A549 (cell line): ENCODE data around the gene RBM24. TPM values are rescaled to one million over a fixed set of nuclear protein-coding genes. Genes with fewer than 3 reads are reported as not detected.

Experiments used
- ATAC-seq, 2 experiments: fragments of 200-7000 bp in 1 of 2; fragments of >200 bp in 1 of 2; cut with Nextera tagmentation in 1 of 2; cut with Tn5 transposase in 1 of 2; 3 replicates each; pipeline versions ENCODE4 v1.8.0 to v1.9.1; 2018 to 2020; ENCODE audit warnings: mild to moderate bottlenecking in 1 of 2, moderate library complexity in 1 of 2
- CTCF ChIA-PET: fragments of 300-600 bp; sonication (Branson Sonifier 250); formaldehyde crosslinking; extraction: SDS; loops from one replicate; lab custom pipeline; 2021; ENCODE audit warnings: antibody characterized with exemption, inconsistent platforms; lab: Yijun Ruan, JAX
- POLR2A ChIA-PET: fragments of 350-600 bp; formaldehyde crosslinking; extraction: SDS; loops from one replicate; lab custom pipeline; 2021; ENCODE audit warnings: antibody characterized with exemption, inconsistent platforms; lab: Yijun Ruan, JAX
- DNase-seq, 2 experiments: peaks; one replicate each; pipeline versions ENCODE4 v3.0.0 to v3.0.0-alpha.2; 2011 to 2016; ENCODE audit warnings: low read depth in 1 of 2, low spot score in 1 of 2
- FAIRE-seq: peaks from 2 replicates; lab custom pipeline; 2011; peaks lifted over from hg19 to GRCh38; lab: Jason Lieb, UNC
- H3K27ac ChIP-seq, 2 experiments: fragments of >200 bp; sonication (Bioruptor Twin); formaldehyde crosslinking; 3 replicates each; pipeline ENCODE4 v1.5.1; 2016 to 2017
- H3K4me1 ChIP-seq: fragments of >200 bp; sonication (Bioruptor Twin); formaldehyde crosslinking; 3 replicates; pipeline ENCODE4 v1.6.1; 2016
- H3K4me2 ChIP-seq: fragments of >200 bp; sonication (Bioruptor Twin); formaldehyde crosslinking; 3 replicates; pipeline ENCODE4 v1.6.1; 2016
- H3K4me3 ChIP-seq: fragments of >200 bp; sonication (Bioruptor Twin); formaldehyde crosslinking; 3 replicates; pipeline ENCODE4 v1.5.1; 2016
- H3K9me3 ChIP-seq: fragments of >200 bp; sonication (Bioruptor Twin); formaldehyde crosslinking; 3 replicates; pipeline ENCODE4 v1.6.1; 2016
- CBX8 ChIP-seq: fragments of 200-600 bp; sonication (generic); IDR thresholded peaks from 2 replicates; pipeline ENCODE4 v1.6.1; 2016
- CTCF ChIP-seq: fragments of >200 bp; sonication (Bioruptor Twin); formaldehyde crosslinking; IDR thresholded peaks from 3 replicates; pipeline ENCODE4 v1.5.1; 2016
- E2F6 ChIP-seq: IDR thresholded peaks from 2 replicates; pipeline ENCODE4 v1.6.1; 2012; ENCODE audit warnings: low read depth, borderline replicate concordance
- ELK1 ChIP-seq: fragments of 150-350 bp; IDR thresholded peaks from 2 replicates; pipeline ENCODE4 v1.6.1; 2014; ENCODE audit warnings: low read depth, mild to moderate bottlenecking, low read length
- EP300 ChIP-seq, 2 experiments: fragments of >200 bp; sonication (Bioruptor Twin); formaldehyde crosslinking; IDR thresholded peaks; 2 replicates in 1 of 2; 3 replicates in 1 of 2; pipeline ENCODE4 v1.6.1; 2016 to 2017
- FOSB ChIP-seq: fragments of 250-450 bp; sonication (Bioruptor Pico); IDR thresholded peaks from 2 replicates; pipeline ENCODE4 v1.5.0; 2020; ENCODE audit warnings: mild to moderate bottlenecking, moderate library complexity
- FOXS1 ChIP-seq: fragments of 250-450 bp; sonication (Bioruptor Pico); IDR thresholded peaks from 2 replicates; pipeline ENCODE4 v1.5.0; 2020; ENCODE audit warnings: mild to moderate bottlenecking, moderate library complexity
- HEYL ChIP-seq: fragments of 250-450 bp; sonication (Bioruptor Pico); IDR thresholded peaks from 2 replicates; pipeline ENCODE4 v1.8.0; 2021; ENCODE audit warnings: mild to moderate bottlenecking, moderate library complexity
- HOXA7 ChIP-seq: fragments of 250-450 bp; sonication (Bioruptor Pico); IDR thresholded peaks from 2 replicates; pipeline ENCODE4 v1.5.0; 2020; ENCODE audit warnings: mild to moderate bottlenecking, moderate library complexity
- HOXB5 ChIP-seq: fragments of 250-450 bp; sonication (Bioruptor Pico); IDR thresholded peaks from 2 replicates; pipeline ENCODE4 v1.5.0; 2020; ENCODE audit warnings: mild to moderate bottlenecking, moderate library complexity
- JUN ChIP-seq, 2 experiments: fragments of >200 bp; sonication (Bioruptor Twin); formaldehyde crosslinking; IDR thresholded peaks; 2 replicates in 1 of 2; 3 replicates in 1 of 2; pipeline ENCODE4 v1.6.1; 2016 to 2017
- MAFK ChIP-seq: fragments of 450-650 bp; IDR thresholded peaks from 2 replicates; pipeline ENCODE4 v1.6.1; 2014; ENCODE audit not compliant: partially characterized antibody
- MYC ChIP-seq: IDR thresholded peaks from 2 replicates; pipeline ENCODE4 v1.6.1; 2012; ENCODE audit warnings: mild to moderate bottlenecking, inconsistent platforms, low read length, improper control_type of control experiment, borderline replicate concordance
- NFE2L2 ChIP-seq: fragments of 150-350 bp; conservative IDR thresholded peaks from 2 replicates; pipeline ENCODE4 v1.6.1; 2014; ENCODE audit warnings: low read length
- PHF8 ChIP-seq: fragments of 200-600 bp; sonication (generic); IDR thresholded peaks from 2 replicates; pipeline ENCODE4 v1.6.1; 2016; ENCODE audit warnings: low read depth, mild to moderate bottlenecking, antibody characterized with exemption, moderate library complexity, borderline replicate concordance
- POLR2AphosphoS2 ChIP-seq: conservative IDR thresholded peaks from 2 replicates; pipeline ENCODE4 v1.6.1; 2012; ENCODE audit warnings: low read length, improper control_type of control experiment, inconsistent platforms
- SMC3 ChIP-seq: fragments of >200 bp; sonication (Bioruptor Twin); formaldehyde crosslinking; IDR thresholded peaks from 3 replicates; pipeline ENCODE4 v1.6.1; 2018; ENCODE audit warnings: inconsistent platforms
- SREBF2 ChIP-seq: fragments of 450-650 bp; IDR thresholded peaks from 2 replicates; pipeline ENCODE4 v1.6.1; 2014; ENCODE audit warnings: mild to moderate bottlenecking, moderate library complexity
- ZSCAN20 ChIP-seq: fragments of 250-450 bp; sonication (Bioruptor Pico); IDR thresholded peaks from 2 replicates; pipeline ENCODE4 v1.8.0; 2022; ENCODE audit warnings: mild to moderate bottlenecking, moderate library complexity
- WGBS: methylation state at CpG from one replicate; pipeline ENCODE4 v1.1.6; 2017; ENCODE audit errors: missing lambda C conversion rate; 5-methylcytosine and 5-hydroxymethylcytosine counted together
- polyA plus RNA-seq, 4 experiments: library from polyadenylated mRNA; depleted of rRNA in 3 of 4; stranded (reverse); fragments of >200 nt; fragmentation: RNase III in 1 of 4; extraction: RNeasy Plus Mini Kit Qiagen cat#74134 plus additional on column Dnase treatment in 1 of 4; gene quantifications; 2 replicates in 3 of 4; 3 replicates in 1 of 4; pipeline ENCODE4 v1.2.3, GENCODE V29; 2011 to 2017

RBM24 gene
- polyA plus RNA-seq, 2 of the 4 experiments (the other 2 are of a cell fraction), result 13.7 to 27.5 TPM

- H3K4me1 ChIP-seq, result no peaks in the 10 kb centered on the region
- CTCF ChIA-PET, result no interaction called here
- no peak for FAIRE-seq
- POLR2A ChIA-PET, result no interaction called here
- ATAC-seq, result no peak
- no peak overlapping the region for H3K4me3 ChIP-seq
- H3K27ac ChIP-seq, result no peak overlapping the region
- DNase-seq, result no peak
- no peak overlapping the region for H3K4me2 ChIP-seq
- TF ChIP-seq HOXA7 (no peak), HEYL (CRISPR knock-in tag) (no peak)
- WGBS, result 68% methylated on average over 2 of the region's 2 CpGs
- peaks cover 10% of the 10 kb centered on the region; the same call in 2 of the 3 replicates for H3K9me3 ChIP-seq
These were observed 43.9 kb upstream of the RBM24 start for GRCh38 chr6:17237246-17237645.

GRCh38 chr6:17239260-17239659, 41.9 kb upstream of the RBM24 start:
- Histone ChIP-seq H3K4me1 (no peaks in the 10 kb centered on the region), H3K9me3 (peaks cover 10% of the 10 kb centered on the region; the same call in 2 of the 3 replicates), H3K27ac (no peak overlapping the region), H3K4me3 (no peak overlapping the region), H3K4me2 (no peak overlapping the region)
- ChIA-PET CTCF (no interaction called here), POLR2A (no interaction called here)
- TF ChIP-seq FOXS1 (CRISPR knock-in tag) (no peak), JUN (IDR thresholded peaks at IDR 0.05) (no peak), ZSCAN20 (CRISPR knock-in tag) (no peak)
- WGBS, result 75% methylated on average over 4 of the region's 4 CpGs
- no peak for FAIRE-seq
- DNase-seq, result no peak
- ATAC-seq, result no peak

- Histone ChIP-seq H3K27ac (no peak overlapping the region), H3K4me1 (no peaks in the 10 kb centered on the region), H3K9me3 (peaks cover 10% of the 10 kb centered on the region; the same call in 2 of the 3 replicates), H3K4me3 (no peak overlapping the region), H3K4me2 (no peak overlapping the region)
- ATAC-seq (no peak), FAIRE-seq (no peak), DNase-seq (no peak)
- TF ChIP-seq E2F6, result no peak
- no peak for TF ChIP-seq POLR2AphosphoS2
- TF ChIP-seq HOXA7, result no peak
- TF ChIP-seq SREBF2, result no peak
- TF ChIP-seq CTCF, result no peak
- no peak for TF ChIP-seq FOXS1 (CRISPR knock-in tag)
- no peak for TF ChIP-seq ELK1
- no peak for TF ChIP-seq HOXB5 (CRISPR knock-in tag)
- no peak for TF ChIP-seq SMC3
- TF ChIP-seq NFE2L2, result no peak
- no peak for TF ChIP-seq FOSB (CRISPR knock-in tag)
- TF ChIP-seq EP300 (IDR thresholded peaks at IDR 0.05), result no peak
- no peak for TF ChIP-seq MYC
- no peak for TF ChIP-seq CBX8
- no peak for TF ChIP-seq MAFK
- TF ChIP-seq PHF8, result no peak
- WGBS, result 55% methylated on average over 3 of the region's 3 CpGs
- CTCF ChIA-PET, result no interaction called here
- POLR2A ChIA-PET, result no interaction called here
These were observed 40.2 kb upstream of the RBM24 start for GRCh38 chr6:17240803-17241500.
